HCT116 (cell line): ENCODE data around the gene MACF1. TPM values are rescaled to one million over a fixed set of nuclear protein-coding genes. Genes with fewer than 3 reads are reported as not detected.

ENCODE experiments used
- ATAC-seq: fragments of 200-7000 bp; cut with Tn5 transposase; 2 replicates; pipeline ENCODE4 v1.9.1; 2020; ENCODE audit warnings: mild to moderate bottlenecking, moderate library complexity
- BruUV-seq: library from RNA; stranded (reverse); fragments of 400-500 nt; replicated peaks from 2 replicates; lab custom pipeline; 2021; lab: Mats Ljungman, UMichigan
- CTCF ChIA-PET: fragments of 300-600 bp; sonication (Branson Sonifier 250); formaldehyde crosslinking; loops from one replicate; lab custom pipeline; 2021; ENCODE audit warnings: antibody characterized with exemption; lab: Charles Lee
- POLR2A ChIA-PET: fragments of 300-600, 350-600 bp; sonication (Branson Sonifier 250); formaldehyde crosslinking; loops from one replicate; lab custom pipeline; 2021; ENCODE audit warnings: antibody characterized with exemption; lab: Charles Lee
- RAD21 ChIA-PET, 2 experiments: fragments of 300-600 bp; sonication (Branson Sonifier 250); formaldehyde crosslinking; loops; one replicate each; lab custom pipeline; 2023; ENCODE audit warnings: low total read pairs in 2 of 2; ENCODE audit not compliant: uncharacterized antibody in 2 of 2, unreplicated experiment in 2 of 2, low non-redundant PET in 1 of 2; lab: Charles Lee
- DNase-seq: peaks from one replicate; pipeline ENCODE4 v3.0.0-alpha.2; 2010; ENCODE audit warnings: low read depth, low spot score
- H2AFZ ChIP-seq: fragments of 200-600 bp; shearing (Covaris generic), sonication (generic); 2 replicates; pipeline ENCODE4 v1.6.1; 2017; ENCODE audit warnings: low read depth, mixed run types, mixed read lengths, antibody characterized with exemption, low read length; ENCODE audit not compliant: poor library complexity, severe bottlenecking
- H3K27ac ChIP-seq: 2 replicates; pipeline ENCODE4 v1.5.1; 2012; ENCODE audit warnings: low read depth, low read length
- H3K27me3 ChIP-seq: fragments of 200-600 bp; sonication (generic); 2 replicates; pipeline ENCODE4 v1.6.1; 2016; ENCODE audit warnings: mixed run types, low read length, mixed read lengths; ENCODE audit not compliant: insufficient read depth
- H3K36me3 ChIP-seq, 2 experiments: fragments of 200-500 bp in 1 of 2; fragments of 200-600 bp in 1 of 2; sonication (Bioruptor generic) in 1 of 2; sonication (generic) in 1 of 2; 2 replicates each; pipeline versions ENCODE4 v1.5.1 to v1.6.1; 2014 to 2016; ENCODE audit warnings: low read length in 2 of 2, inconsistent platforms in 1 of 2, mixed read lengths in 1 of 2, mixed run types in 1 of 2; ENCODE audit not compliant: insufficient read depth in 2 of 2, control insufficient read depth in 1 of 2
- H3K4me1 ChIP-seq, 2 experiments: fragments of 200-600 bp in 1 of 2; sonication (generic) in 1 of 2; 2 replicates each; pipeline versions ENCODE4 v1.5.1 to v1.6.1; 2012 to 2017; ENCODE audit warnings: low read length in 2 of 2, inconsistent platforms in 1 of 2, mild to moderate bottlenecking in 1 of 2, mixed read lengths in 1 of 2, mixed run types in 1 of 2, moderate library complexity in 1 of 2; ENCODE audit not compliant: insufficient read depth in 2 of 2, control insufficient read depth in 1 of 2
- H3K4me2 ChIP-seq: fragments of 200-600 bp; sonication (generic); 2 replicates; pipeline ENCODE4 v1.6.1; 2017; ENCODE audit warnings: mixed run types, low read length, mixed read lengths
- H3K4me3 ChIP-seq, 2 experiments: fragments of 200-600 bp in 1 of 2; sonication (generic) in 1 of 2; replicated peaks in 1 of 2; 2 replicates each; pipeline ENCODE4 v1.5.1; 2011 to 2016; ENCODE audit warnings: low read length in 2 of 2, control low read depth in 1 of 2, low read depth in 1 of 2, mild to moderate bottlenecking in 1 of 2, mixed read lengths in 1 of 2, mixed run types in 1 of 2
- H3K79me2 ChIP-seq: fragments of 200-600 bp; sonication (generic); 2 replicates; pipeline ENCODE4 v1.6.1; 2017; ENCODE audit warnings: mild to moderate bottlenecking, mixed run types, low read length, moderate library complexity, mixed read lengths; ENCODE audit not compliant: insufficient read depth
- H3K9ac ChIP-seq: fragments of 200-600 bp; sonication (generic); 2 replicates; pipeline ENCODE4 v1.6.1; 2016; ENCODE audit warnings: low read length, mixed read lengths
- H3K9me2 ChIP-seq: fragments of 200-600 bp; sonication (generic), shearing (Covaris generic); 2 replicates; pipeline ENCODE4 v1.6.1; 2017; ENCODE audit warnings: mixed run types, mild to moderate bottlenecking, moderate library complexity; ENCODE audit not compliant: insufficient read depth
- H3K9me3 ChIP-seq, 2 experiments: fragments of 200-500 bp in 1 of 2; fragments of 200-600 bp in 1 of 2; sonication (Bioruptor generic) in 1 of 2; sonication (generic) in 1 of 2; 2 replicates each; pipeline ENCODE4 v1.6.1; 2014 to 2017; ENCODE audit warnings: low read length in 2 of 2, mixed read lengths in 2 of 2, inconsistent platforms in 1 of 2, low read depth in 1 of 2, mild to moderate bottlenecking in 1 of 2, mixed run types in 1 of 2, moderate library complexity in 1 of 2; ENCODE audit not compliant: control insufficient read depth in 1 of 2, insufficient read depth in 1 of 2
- H4K20me1 ChIP-seq: fragments of 200-600 bp; sonication (generic), shearing (Covaris generic); 2 replicates; pipeline ENCODE4 v1.6.1; 2017; ENCODE audit warnings: mixed run types, mild to moderate bottlenecking, moderate library complexity; ENCODE audit not compliant: insufficient read depth
- CEBPB ChIP-seq: IDR thresholded peaks from 2 replicates; pipeline ENCODE4 v1.6.1; 2012; ENCODE audit warnings: low read depth
- ELF1 ChIP-seq: IDR thresholded peaks from 2 replicates; pipeline ENCODE4 v1.6.1; 2012; ENCODE audit warnings: low read depth, borderline replicate concordance
- EZH2 ChIP-seq: fragments of 200-600 bp; sonication (generic); IDR thresholded peaks from 2 replicates; pipeline ENCODE4 v1.6.1; 2017; ENCODE audit warnings: antibody characterized with exemption, mixed run types
- FOSL1 ChIP-seq: IDR thresholded peaks from 2 replicates; pipeline ENCODE4 v1.6.1; 2012; ENCODE audit warnings: low read depth
- POLR2A ChIP-seq: IDR thresholded peaks from 2 replicates; pipeline ENCODE4 v1.7.0; 2011; ENCODE audit warnings: borderline replicate concordance; ENCODE audit not compliant: insufficient read depth, insufficient read length; ENCODE audit errors: extremely low read depth
- POLR2AphosphoS5 ChIP-seq: IDR thresholded peaks from 2 replicates; pipeline ENCODE4 v1.6.1; 2011; ENCODE audit warnings: mild to moderate bottlenecking, low read depth, low read length, moderate library complexity
- RAD21 ChIP-seq: IDR thresholded peaks from 2 replicates; pipeline ENCODE4 v1.6.1; 2012; ENCODE audit warnings: low read depth, mild to moderate bottlenecking
- REST ChIP-seq: IDR thresholded peaks from 2 replicates; pipeline ENCODE4 v1.6.1; 2012; ENCODE audit warnings: low read depth
- SIN3A ChIP-seq: IDR thresholded peaks from 2 replicates; pipeline ENCODE4 v1.6.1; 2012; ENCODE audit warnings: low read depth
- SRF ChIP-seq: IDR thresholded peaks from 2 replicates; pipeline ENCODE4 v1.6.1; 2012; ENCODE audit warnings: low read depth
- TCF7L2 ChIP-seq: IDR thresholded peaks from 2 replicates; pipeline ENCODE4 v1.7.0; 2011; ENCODE audit warnings: borderline replicate concordance, inconsistent platforms; ENCODE audit not compliant: insufficient read depth, insufficient read length; ENCODE audit errors: extremely low read depth
- YY1 ChIP-seq: IDR thresholded peaks from 2 replicates; pipeline ENCODE4 v1.6.1; 2011; ENCODE audit warnings: low read length, low read depth, moderate library complexity, mild to moderate bottlenecking; ENCODE audit not compliant: insufficient replicate concordance; ENCODE audit errors: extremely low read depth
- ZFX ChIP-seq: fragments of 450-650 bp; IDR thresholded peaks from 2 replicates; pipeline ENCODE4 v1.6.1; 2017
- ZNF274 ChIP-seq: fragments of 200-500 bp; sonication (Bioruptor generic); IDR thresholded peaks from 2 replicates; pipeline ENCODE4 v1.6.1; 2014; ENCODE audit warnings: mild to moderate bottlenecking, low read depth, low read length, inconsistent platforms
- intact Hi-C: fragments of 100-400 bp; cut with micrococcal nuclease; formaldehyde crosslinking; loops from 2 replicates; pipeline ENCODE4 v1.10.0; 2022
- total RNA-seq: library from RNA; stranded (reverse); gene quantifications from one replicate; pipeline ENCODE4 v1.2.1, GENCODE V29; 2021; ENCODE audit not compliant: unreplicated experiment
- TF ChIP-seq, protein P1 (sequence below): IDR thresholded peaks from 2 replicates; pipeline ENCODE4 v1.6.1; 2011; ENCODE audit warnings: mild to moderate bottlenecking, low read length, moderate library complexity; ENCODE audit not compliant: insufficient replicate concordance; ENCODE audit errors: extremely low read depth
- TF ChIP-seq, protein P2 (sequence below): IDR thresholded peaks from 2 replicates; pipeline ENCODE4 v1.6.1; 2012

Gene MACF1
- total RNA-seq, 1 experiment from 2014 or later: 146 TPM

- POLR2A ChIA-PET: no interaction called here
Observed at GRCh38 chr1:39483276-39483675, 278.8 kb downstream of the MACF1 start.

GRCh38 chr1:39484564-39484963 lies 280.1 kb downstream of the MACF1 start:
- ChIA-PET CTCF (no interaction called here), RAD21 (no interaction called here), POLR2A (no interaction called here)
- H3K79me2 ChIP-seq: no peaks in the 10 kb centered on the region
- H3K9me3 ChIP-seq: no peaks in the 10 kb centered on the region
- H2AFZ ChIP-seq: no peak overlapping the region
- no peak overlapping the region for H3K4me2 ChIP-seq
- H3K9ac ChIP-seq: no peak overlapping the region
- no peaks in the 10 kb centered on the region for H3K4me1 ChIP-seq
- intact Hi-C loops: no loop called here
- BruUV-seq: no TSS peak
- peaks cover 14 to 25% of the 10 kb centered on the region in 2 experiments; a peak in 3 of 4 replicates for H3K36me3 ChIP-seq
- H4K20me1 ChIP-seq: no peaks in the 10 kb centered on the region
- H3K9me2 ChIP-seq: no peaks in the 10 kb centered on the region
- H3K4me3 ChIP-seq: no peak overlapping the region
- DNase-seq (no peak), ATAC-seq (no peak)
- no peak overlapping the region for H3K27ac ChIP-seq
- no peaks in the 10 kb centered on the region for H3K27me3 ChIP-seq
- TF ChIP-seq ZNF274 (no peak), RAD21 (no peak), ZFX (no peak), CEBPB (no peak), ELF1 (no peak), TCF7L2 (no peak), YY1 (no peak), SRF (no peak), POLR2AphosphoS5 (no peak), REST (no peak), SIN3A (no peak), FOSL1 (no peak), POLR2A (no peak), EZH2 (no peak)
- TF ChIP-seq, protein P1, sequence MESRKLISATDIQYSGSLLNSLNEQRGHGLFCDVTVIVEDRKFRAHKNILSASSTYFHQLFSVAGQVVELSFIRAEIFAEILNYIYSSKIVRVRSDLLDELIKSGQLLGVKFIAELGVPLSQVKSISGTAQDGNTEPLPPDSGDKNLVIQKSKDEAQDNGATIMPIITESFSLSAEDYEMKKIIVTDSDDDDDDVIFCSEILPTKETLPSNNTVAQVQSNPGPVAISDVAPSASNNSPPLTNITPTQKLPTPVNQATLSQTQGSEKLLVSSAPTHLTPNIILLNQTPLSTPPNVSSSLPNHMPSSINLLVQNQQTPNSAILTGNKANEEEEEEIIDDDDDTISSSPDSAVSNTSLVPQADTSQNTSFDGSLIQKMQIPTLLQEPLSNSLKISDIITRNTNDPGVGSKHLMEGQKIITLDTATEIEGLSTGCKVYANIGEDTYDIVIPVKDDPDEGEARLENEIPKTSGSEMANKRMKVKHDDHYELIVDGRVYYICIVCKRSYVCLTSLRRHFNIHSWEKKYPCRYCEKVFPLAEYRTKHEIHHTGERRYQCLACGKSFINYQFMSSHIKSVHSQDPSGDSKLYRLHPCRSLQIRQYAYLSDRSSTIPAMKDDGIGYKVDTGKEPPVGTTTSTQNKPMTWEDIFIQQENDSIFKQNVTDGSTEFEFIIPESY: no peak
- TF ChIP-seq, protein P2, sequence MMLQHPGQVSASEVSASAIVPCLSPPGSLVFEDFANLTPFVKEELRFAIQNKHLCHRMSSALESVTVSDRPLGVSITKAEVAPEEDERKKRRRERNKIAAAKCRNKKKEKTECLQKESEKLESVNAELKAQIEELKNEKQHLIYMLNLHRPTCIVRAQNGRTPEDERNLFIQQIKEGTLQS: no peak

More at GRCh38 chr1:39483276-39483675, 278.8 kb downstream of the MACF1 start:
- Histone ChIP-seq H3K4me1 (no peaks in the 10 kb centered on the region), H3K9ac (no peak overlapping the region), H2AFZ (no peak overlapping the region), H3K27me3 (no peaks in the 10 kb centered on the region), H3K4me3 (no peak overlapping the region), H3K4me2 (no peak overlapping the region), H4K20me1 (no peaks in the 10 kb centered on the region), H3K9me2 (no peaks in the 10 kb centered on the region), H3K79me2 (no peaks in the 10 kb centered on the region), H3K9me3 (no peaks in the 10 kb centered on the region), H3K27ac (no peak overlapping the region), H3K36me3 (peaks cover 14 to 25% of the 10 kb centered on the region in 2 experiments; a peak in 3 of 4 replicates)
- RAD21 ChIA-PET: no interaction called here
- no peak for TF ChIP-seq SRF
- DNase-seq (no peak), ATAC-seq (no peak)
- intact Hi-C loops: no loop called here
- CTCF ChIA-PET: no interaction called here
- no TSS peak for BruUV-seq
